Breast epithelium (tissue), 3 donors: Measurements from ENCODE around the gene TRPM8.

ENCODE experiments used
- CTCF ChIP-seq, 3 donors: fragments of 450-650 bp; IDR thresholded peaks; one replicate each; pipeline ENCODE4 v1.5.1; 2016 to 2017; ENCODE audit warnings: antibody characterized with exemption in 3 of 3, mild to moderate bottlenecking in 3 of 3, moderate library complexity in 3 of 3
- POLR2A ChIP-seq: fragments of 450-650 bp; IDR thresholded peaks from one replicate; pipeline ENCODE4 v1.6.1; 2016; ENCODE audit warnings: antibody characterized with exemption, mild to moderate bottlenecking, moderate library complexity

- TF ChIP-seq CTCF (IDR thresholded peaks at IDR 0.05): no peak
- no peak for TF ChIP-seq POLR2A
Observed at GRCh38 chr2:233991196-233991595, 74.0 kb downstream of the TRPM8 start.
